HCT116 (cell line): ENCODE measurements around the gene XPA. TPM values are rescaled to one million over a fixed set of nuclear protein-coding genes. Genes with fewer than 3 reads are reported as not detected.

ENCODE experiments used
- ATAC-seq: fragments of 200-7000 bp; cut with Tn5 transposase; 2 replicates; pipeline ENCODE4 v1.9.1; 2020; ENCODE audit warnings: mild to moderate bottlenecking, moderate library complexity
- BruUV-seq: library from RNA; stranded (reverse); fragments of 400-500 nt; replicated peaks from 2 replicates; lab custom pipeline; 2021; lab: Mats Ljungman, UMichigan
- CTCF ChIA-PET: fragments of 300-600 bp; sonication (Branson Sonifier 250); formaldehyde crosslinking; loops from one replicate; lab custom pipeline; 2021; ENCODE audit warnings: antibody characterized with exemption; lab: Charles Lee
- POLR2A ChIA-PET: fragments of 300-600, 350-600 bp; sonication (Branson Sonifier 250); formaldehyde crosslinking; loops from one replicate; lab custom pipeline; 2021; ENCODE audit warnings: antibody characterized with exemption; lab: Charles Lee
- RAD21 ChIA-PET, 2 experiments: fragments of 300-600 bp; sonication (Branson Sonifier 250); formaldehyde crosslinking; loops; one replicate each; lab custom pipeline; 2023; ENCODE audit warnings: low total read pairs in 2 of 2; ENCODE audit not compliant: uncharacterized antibody in 2 of 2, unreplicated experiment in 2 of 2, low non-redundant PET in 1 of 2; lab: Charles Lee
- DNase-seq: peaks from one replicate; pipeline ENCODE4 v3.0.0-alpha.2; 2010; ENCODE audit warnings: low read depth, low spot score
- H2AFZ ChIP-seq: fragments of 200-600 bp; shearing (Covaris generic), sonication (generic); 2 replicates; pipeline ENCODE4 v1.6.1; 2017; ENCODE audit warnings: low read depth, mixed run types, mixed read lengths, antibody characterized with exemption, low read length; ENCODE audit not compliant: poor library complexity, severe bottlenecking
- H3K27ac ChIP-seq: 2 replicates; pipeline ENCODE4 v1.5.1; 2012; ENCODE audit warnings: low read depth, low read length
- H3K27me3 ChIP-seq: fragments of 200-600 bp; sonication (generic); 2 replicates; pipeline ENCODE4 v1.6.1; 2016; ENCODE audit warnings: mixed run types, low read length, mixed read lengths; ENCODE audit not compliant: insufficient read depth
- H3K36me3 ChIP-seq, 2 experiments: fragments of 200-500 bp in 1 of 2; fragments of 200-600 bp in 1 of 2; sonication (Bioruptor generic) in 1 of 2; sonication (generic) in 1 of 2; 2 replicates each; pipeline versions ENCODE4 v1.5.1 to v1.6.1; 2014 to 2016; ENCODE audit warnings: low read length in 2 of 2, inconsistent platforms in 1 of 2, mixed read lengths in 1 of 2, mixed run types in 1 of 2; ENCODE audit not compliant: insufficient read depth in 2 of 2, control insufficient read depth in 1 of 2
- H3K4me1 ChIP-seq, 2 experiments: fragments of 200-600 bp in 1 of 2; sonication (generic) in 1 of 2; 2 replicates each; pipeline versions ENCODE4 v1.5.1 to v1.6.1; 2012 to 2017; ENCODE audit warnings: low read length in 2 of 2, inconsistent platforms in 1 of 2, mild to moderate bottlenecking in 1 of 2, mixed read lengths in 1 of 2, mixed run types in 1 of 2, moderate library complexity in 1 of 2; ENCODE audit not compliant: insufficient read depth in 2 of 2, control insufficient read depth in 1 of 2
- H3K4me2 ChIP-seq: fragments of 200-600 bp; sonication (generic); 2 replicates; pipeline ENCODE4 v1.6.1; 2017; ENCODE audit warnings: mixed run types, low read length, mixed read lengths
- H3K4me3 ChIP-seq, 2 experiments: fragments of 200-600 bp in 1 of 2; sonication (generic) in 1 of 2; replicated peaks in 1 of 2; 2 replicates each; pipeline ENCODE4 v1.5.1; 2011 to 2016; ENCODE audit warnings: low read length in 2 of 2, control low read depth in 1 of 2, low read depth in 1 of 2, mild to moderate bottlenecking in 1 of 2, mixed read lengths in 1 of 2, mixed run types in 1 of 2
- H3K79me2 ChIP-seq: fragments of 200-600 bp; sonication (generic); 2 replicates; pipeline ENCODE4 v1.6.1; 2017; ENCODE audit warnings: mild to moderate bottlenecking, mixed run types, low read length, moderate library complexity, mixed read lengths; ENCODE audit not compliant: insufficient read depth
- H3K9ac ChIP-seq: fragments of 200-600 bp; sonication (generic); 2 replicates; pipeline ENCODE4 v1.6.1; 2016; ENCODE audit warnings: low read length, mixed read lengths
- H3K9me2 ChIP-seq: fragments of 200-600 bp; sonication (generic), shearing (Covaris generic); 2 replicates; pipeline ENCODE4 v1.6.1; 2017; ENCODE audit warnings: mixed run types, mild to moderate bottlenecking, moderate library complexity; ENCODE audit not compliant: insufficient read depth
- H3K9me3 ChIP-seq, 2 experiments: fragments of 200-500 bp in 1 of 2; fragments of 200-600 bp in 1 of 2; sonication (Bioruptor generic) in 1 of 2; sonication (generic) in 1 of 2; 2 replicates each; pipeline ENCODE4 v1.6.1; 2014 to 2017; ENCODE audit warnings: low read length in 2 of 2, mixed read lengths in 2 of 2, inconsistent platforms in 1 of 2, low read depth in 1 of 2, mild to moderate bottlenecking in 1 of 2, mixed run types in 1 of 2, moderate library complexity in 1 of 2; ENCODE audit not compliant: control insufficient read depth in 1 of 2, insufficient read depth in 1 of 2
- H4K20me1 ChIP-seq: fragments of 200-600 bp; sonication (generic), shearing (Covaris generic); 2 replicates; pipeline ENCODE4 v1.6.1; 2017; ENCODE audit warnings: mixed run types, mild to moderate bottlenecking, moderate library complexity; ENCODE audit not compliant: insufficient read depth
- ATF3 ChIP-seq: IDR thresholded peaks from 2 replicates; pipeline ENCODE4 v1.6.1; 2012
- CBX3 ChIP-seq: IDR thresholded peaks from 2 replicates; pipeline ENCODE4 v1.6.1; 2012; ENCODE audit warnings: low read depth
- CEBPB ChIP-seq: IDR thresholded peaks from 2 replicates; pipeline ENCODE4 v1.6.1; 2012; ENCODE audit warnings: low read depth
- ELF1 ChIP-seq: IDR thresholded peaks from 2 replicates; pipeline ENCODE4 v1.6.1; 2012; ENCODE audit warnings: low read depth, borderline replicate concordance
- EZH2 ChIP-seq: fragments of 200-600 bp; sonication (generic); IDR thresholded peaks from 2 replicates; pipeline ENCODE4 v1.6.1; 2017; ENCODE audit warnings: antibody characterized with exemption, mixed run types
- FOSL1 ChIP-seq: IDR thresholded peaks from 2 replicates; pipeline ENCODE4 v1.6.1; 2012; ENCODE audit warnings: low read depth
- JUND ChIP-seq: IDR thresholded peaks from 2 replicates; pipeline ENCODE4 v1.6.1; 2012
- POLR2A ChIP-seq: IDR thresholded peaks from 2 replicates; pipeline ENCODE4 v1.7.0; 2011; ENCODE audit warnings: borderline replicate concordance; ENCODE audit not compliant: insufficient read depth, insufficient read length; ENCODE audit errors: extremely low read depth
- POLR2AphosphoS5 ChIP-seq: IDR thresholded peaks from 2 replicates; pipeline ENCODE4 v1.6.1; 2011; ENCODE audit warnings: mild to moderate bottlenecking, low read depth, low read length, moderate library complexity
- RAD21 ChIP-seq: IDR thresholded peaks from 2 replicates; pipeline ENCODE4 v1.6.1; 2012; ENCODE audit warnings: low read depth, mild to moderate bottlenecking
- REST ChIP-seq: IDR thresholded peaks from 2 replicates; pipeline ENCODE4 v1.6.1; 2012; ENCODE audit warnings: low read depth
- SIN3A ChIP-seq: IDR thresholded peaks from 2 replicates; pipeline ENCODE4 v1.6.1; 2012; ENCODE audit warnings: low read depth
- SRF ChIP-seq: IDR thresholded peaks from 2 replicates; pipeline ENCODE4 v1.6.1; 2012; ENCODE audit warnings: low read depth
- YY1 ChIP-seq: IDR thresholded peaks from 2 replicates; pipeline ENCODE4 v1.6.1; 2011; ENCODE audit warnings: low read length, low read depth, moderate library complexity, mild to moderate bottlenecking; ENCODE audit not compliant: insufficient replicate concordance; ENCODE audit errors: extremely low read depth
- ZFX ChIP-seq: fragments of 450-650 bp; IDR thresholded peaks from 2 replicates; pipeline ENCODE4 v1.6.1; 2017
- ZNF274 ChIP-seq: fragments of 200-500 bp; sonication (Bioruptor generic); IDR thresholded peaks from 2 replicates; pipeline ENCODE4 v1.6.1; 2014; ENCODE audit warnings: mild to moderate bottlenecking, low read depth, low read length, inconsistent platforms
- intact Hi-C: fragments of 100-400 bp; cut with micrococcal nuclease; formaldehyde crosslinking; loops from 2 replicates; pipeline ENCODE4 v1.10.0; 2022
- total RNA-seq: library from RNA; stranded (reverse); gene quantifications from one replicate; pipeline ENCODE4 v1.2.1, GENCODE V29; 2021; ENCODE audit not compliant: unreplicated experiment
- TF ChIP-seq, protein P1 (sequence below): IDR thresholded peaks from 2 replicates; pipeline ENCODE4 v1.6.1; 2011; ENCODE audit warnings: mild to moderate bottlenecking, low read length, moderate library complexity; ENCODE audit not compliant: insufficient replicate concordance; ENCODE audit errors: extremely low read depth
- TF ChIP-seq, protein P2 (sequence below): IDR thresholded peaks from 2 replicates; pipeline ENCODE4 v1.6.1; 2012
- TF ChIP-seq, protein P3 (sequence below), 3 experiments: fragments of 200-600 bp in 1 of 3; sonication (generic) in 1 of 3; IDR thresholded peaks in 2 of 3; conservative IDR thresholded peaks in 1 of 3; 2 replicates each; pipeline ENCODE4 v1.5.1; 2012 to 2017; ENCODE audit warnings: low read depth in 2 of 3, low read length in 2 of 3, antibody characterized with exemption in 1 of 3, borderline replicate concordance in 1 of 3, control low read depth in 1 of 3, mild to moderate bottlenecking in 1 of 3, mixed read lengths in 1 of 3, mixed run types in 1 of 3, moderate library complexity in 1 of 3; ENCODE audit not compliant: insufficient read depth in 1 of 3

Gene XPA
- total RNA-seq, 1 experiment from 2014 or later, result 9.3 TPM

GRCh38 chr9:97640325-97640724, 56.8 kb downstream of the XPA start:
- Histone ChIP-seq H3K4me3 (no peak overlapping the region), H3K9me3 (no peaks in the 10 kb centered on the region), H3K27me3 (no peaks in the 10 kb centered on the region), H3K79me2 (peaks cover 97% of the 10 kb centered on the region), H2AFZ (no peak overlapping the region), H3K27ac (no peak overlapping the region), H4K20me1 (peaks cover 17% of the 10 kb centered on the region; the same call in 1 of the 2 replicates), H3K4me1 (peaks cover 0 to under 1% of the 10 kb centered on the region in 2 experiments; a peak in 2 of 4 replicates), H3K9ac (no peak overlapping the region), H3K36me3 (peaks cover 19 to 29% of the 10 kb centered on the region in 2 experiments; a peak in 3 of 4 replicates), H3K9me2 (no peaks in the 10 kb centered on the region), H3K4me2 (no peak overlapping the region)
- ChIA-PET RAD21 (no interaction called here), CTCF (no interaction called here), POLR2A (interaction anchor here (0.6 kb wide), 1 partner anchor 1151 kb away, joined by 3 read pairs; no protein-coding TSS in a partner anchor)
- DNase-seq (no peak), ATAC-seq (no peak)
- intact Hi-C loops, result no loop called here
- TF ChIP-seq POLR2AphosphoS5, result no peak
- TF ChIP-seq ELF1, result no peak
- TF ChIP-seq ATF3, result no peak
- TF ChIP-seq RAD21, result no peak
- TF ChIP-seq ZNF274, result no peak
- no peak for TF ChIP-seq JUND
- TF ChIP-seq, protein P1, sequence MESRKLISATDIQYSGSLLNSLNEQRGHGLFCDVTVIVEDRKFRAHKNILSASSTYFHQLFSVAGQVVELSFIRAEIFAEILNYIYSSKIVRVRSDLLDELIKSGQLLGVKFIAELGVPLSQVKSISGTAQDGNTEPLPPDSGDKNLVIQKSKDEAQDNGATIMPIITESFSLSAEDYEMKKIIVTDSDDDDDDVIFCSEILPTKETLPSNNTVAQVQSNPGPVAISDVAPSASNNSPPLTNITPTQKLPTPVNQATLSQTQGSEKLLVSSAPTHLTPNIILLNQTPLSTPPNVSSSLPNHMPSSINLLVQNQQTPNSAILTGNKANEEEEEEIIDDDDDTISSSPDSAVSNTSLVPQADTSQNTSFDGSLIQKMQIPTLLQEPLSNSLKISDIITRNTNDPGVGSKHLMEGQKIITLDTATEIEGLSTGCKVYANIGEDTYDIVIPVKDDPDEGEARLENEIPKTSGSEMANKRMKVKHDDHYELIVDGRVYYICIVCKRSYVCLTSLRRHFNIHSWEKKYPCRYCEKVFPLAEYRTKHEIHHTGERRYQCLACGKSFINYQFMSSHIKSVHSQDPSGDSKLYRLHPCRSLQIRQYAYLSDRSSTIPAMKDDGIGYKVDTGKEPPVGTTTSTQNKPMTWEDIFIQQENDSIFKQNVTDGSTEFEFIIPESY, result no peak
- TF ChIP-seq SRF, result no peak
- TF ChIP-seq CBX3, result no peak
- TF ChIP-seq, protein P2, sequence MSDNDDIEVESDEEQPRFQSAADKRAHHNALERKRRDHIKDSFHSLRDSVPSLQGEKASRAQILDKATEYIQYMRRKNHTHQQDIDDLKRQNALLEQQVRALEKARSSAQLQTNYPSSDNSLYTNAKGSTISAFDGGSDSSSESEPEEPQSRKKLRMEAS, result no peak
- TF ChIP-seq, protein P3, sequence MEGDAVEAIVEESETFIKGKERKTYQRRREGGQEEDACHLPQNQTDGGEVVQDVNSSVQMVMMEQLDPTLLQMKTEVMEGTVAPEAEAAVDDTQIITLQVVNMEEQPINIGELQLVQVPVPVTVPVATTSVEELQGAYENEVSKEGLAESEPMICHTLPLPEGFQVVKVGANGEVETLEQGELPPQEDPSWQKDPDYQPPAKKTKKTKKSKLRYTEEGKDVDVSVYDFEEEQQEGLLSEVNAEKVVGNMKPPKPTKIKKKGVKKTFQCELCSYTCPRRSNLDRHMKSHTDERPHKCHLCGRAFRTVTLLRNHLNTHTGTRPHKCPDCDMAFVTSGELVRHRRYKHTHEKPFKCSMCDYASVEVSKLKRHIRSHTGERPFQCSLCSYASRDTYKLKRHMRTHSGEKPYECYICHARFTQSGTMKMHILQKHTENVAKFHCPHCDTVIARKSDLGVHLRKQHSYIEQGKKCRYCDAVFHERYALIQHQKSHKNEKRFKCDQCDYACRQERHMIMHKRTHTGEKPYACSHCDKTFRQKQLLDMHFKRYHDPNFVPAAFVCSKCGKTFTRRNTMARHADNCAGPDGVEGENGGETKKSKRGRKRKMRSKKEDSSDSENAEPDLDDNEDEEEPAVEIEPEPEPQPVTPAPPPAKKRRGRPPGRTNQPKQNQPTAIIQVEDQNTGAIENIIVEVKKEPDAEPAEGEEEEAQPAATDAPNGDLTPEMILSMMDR (IDR thresholded peaks at IDR 0.05 in 2 of 3, conservative IDR thresholded peaks at IDR 0.05 in 1 of 3; ENCODE audit: borderline replicate concordance in 1 of 3, insufficient read depth in 1 of 3, low read depth in 2 of 3, low read length in 2 of 3), result no peak
- no peak for TF ChIP-seq POLR2A
- TF ChIP-seq YY1, result no peak
- TF ChIP-seq EZH2, result no peak
- no peak for TF ChIP-seq SIN3A
- TF ChIP-seq REST, result no peak
- no peak for TF ChIP-seq CEBPB
- TF ChIP-seq FOSL1, result no peak
- no peak for TF ChIP-seq ZFX
- no TSS peak for BruUV-seq
